Measurements from ENCODE around the gene RAB33B. TPM values are rescaled to one million over a fixed set of nuclear protein-coding genes. Genes with fewer than 3 reads are reported as not detected.

RAB33B gene
- total and polyA plus RNA-seq, 9 of the 15 experiments (the other 6 are each of a cell fraction or from before 2014, with no cell fraction given): 1.7 to 3.7 (median 3.0) TPM

GRCh38 chr4:139438141-139438540, 15.8 kb upstream of the RAB33B start:
- Histone ChIP-seq H3K36me3 (ENCODE audit: control insufficient read depth, insufficient read depth, low read length) (0 out of 3 replicates have a peak, but pooled peaks cover 8% of the 10 kb centered on the region), H3K9me3 (replicated peaks; ENCODE audit: control insufficient read depth, insufficient read depth, low read depth, low read length) (peaks cover 9% of the 10 kb centered on the region), H3K9me1 (ENCODE audit: control insufficient read depth, insufficient read depth, low read length) (no peaks in the 10 kb centered on the region), H4K20me1 (replicated peaks; ENCODE audit: control insufficient read depth, insufficient read depth, low read length) (no peaks in the 10 kb centered on the region), H3K4me1 (replicated peaks in 1 of 2; ENCODE audit: control insufficient read depth in 2 of 2, insufficient read depth in 2 of 2, low read length in 2 of 2) (peaks cover 0 to 4% of the 10 kb centered on the region in 2 experiments; a peak in 3 of 5 replicates), H3K4me3 (no peak overlapping the region), H3K27ac (ENCODE audit: extremely low read depth, low read depth, low read length) (no peak overlapping the region), H3K9ac (ENCODE audit: insufficient read depth in 1 of 2, low read depth in 2 of 2, low read length in 2 of 2) (no peak overlapping the region), H3K27me3 (ENCODE audit: control insufficient read depth in 2 of 2, insufficient read depth in 2 of 2, low read length in 2 of 2) (no peaks in the 10 kb centered on the region), H2AFZ (ENCODE audit: low read depth, low read length) (no peak overlapping the region), H3K79me2 (ENCODE audit: control insufficient read depth, insufficient read depth, low read length) (no peaks in the 10 kb centered on the region), H3K4me2 (ENCODE audit: insufficient read depth, low read length) (no peak overlapping the region)
- DNase-seq (ENCODE audit: extremely low read depth in 1 of 4, low spot score in 3 of 4) (no peak), ATAC-seq (no peak), FAIRE-seq (no peak)
- BruUV-seq (replicated peaks): no TSS peak
- intact Hi-C loops (cut with micrococcal nuclease): no loop called here
- in situ Hi-C loops (cut with MboI): no loop called here
- TF ChIP-seq POLR2A (conservative IDR thresholded peaks at IDR 0.05) (no peak), GTF2F1 (IDR thresholded peaks at IDR 0.05; ENCODE audit: low read depth, low read length) (no peak), ZNF274 (IDR thresholded peaks at IDR 0.05; ENCODE audit: borderline replicate concordance, low read depth, low read length) (no peak), ZNF75A (CRISPR knock-in tag; IDR thresholded peaks at IDR 0.05) (no peak), PYGO2 (tag; IDR thresholded peaks at IDR 0.05) (no peak), FOXK2 (conservative IDR thresholded peaks at IDR 0.05 in 1 of 2, IDR thresholded peaks at IDR 0.05 in 1 of 2; ENCODE audit: low read depth in 2 of 2) (no peak), SETDB1 (IDR thresholded peaks at IDR 0.05; ENCODE audit: low read length) (no peak), ZNF79 (CRISPR knock-in tag; IDR thresholded peaks at IDR 0.05; ENCODE audit: low read depth) (no peak), SUPT5H (IDR thresholded peaks at IDR 0.05) (no peak)
- 49% methylated on average over 2 of the region's 2 CpGs for WGBS (ENCODE audit: insufficient coverage, low coverage, missing lambda C conversion rate)
- ChIA-PET CTCF (ENCODE audit: low intra/inter-chr PET ratio) (no interaction called here), POLR2A (no interaction called here)

All from K562 (cell line).